NCI-H460 (cell line): ENCODE results near the gene CYS1. TPM values are rescaled to one million over a fixed set of nuclear protein-coding genes. Genes with fewer than 3 reads are reported as not detected.
"Not testable (repeated sequence)": the region's sequence is repeated elsewhere in the genome, so short reads cannot be mapped to it uniquely, and the experiment has no call there.

Source experiments
- DNase-seq: peaks from one replicate; pipeline ENCODE4 v3.0.0-alpha.2; 2016; ENCODE audit warnings: low read depth; ENCODE audit errors: extremely low read depth
- polyA plus RNA-seq: library from polyadenylated mRNA; depleted of rRNA; stranded (reverse); fragments of >200 nt; gene quantifications from 2 replicates; pipeline ENCODE4 v1.2.3, GENCODE V29; 2014; cell fraction: nucleus; rRNA removed
- total RNA-seq: library from RNA; depleted of rRNA; stranded (reverse); fragments of >200 nt; shearing (Covaris generic); gene quantifications from 2 replicates; pipeline ENCODE4 v1.2.3, GENCODE V29; 2014; rRNA removed

The CYS1 gene
- total RNA-seq = 0.14 and 0.22 TPM in 2 replicates
- polyA plus RNA-seq = 0.06 and 0.26 TPM in 2 replicates

DNA sequence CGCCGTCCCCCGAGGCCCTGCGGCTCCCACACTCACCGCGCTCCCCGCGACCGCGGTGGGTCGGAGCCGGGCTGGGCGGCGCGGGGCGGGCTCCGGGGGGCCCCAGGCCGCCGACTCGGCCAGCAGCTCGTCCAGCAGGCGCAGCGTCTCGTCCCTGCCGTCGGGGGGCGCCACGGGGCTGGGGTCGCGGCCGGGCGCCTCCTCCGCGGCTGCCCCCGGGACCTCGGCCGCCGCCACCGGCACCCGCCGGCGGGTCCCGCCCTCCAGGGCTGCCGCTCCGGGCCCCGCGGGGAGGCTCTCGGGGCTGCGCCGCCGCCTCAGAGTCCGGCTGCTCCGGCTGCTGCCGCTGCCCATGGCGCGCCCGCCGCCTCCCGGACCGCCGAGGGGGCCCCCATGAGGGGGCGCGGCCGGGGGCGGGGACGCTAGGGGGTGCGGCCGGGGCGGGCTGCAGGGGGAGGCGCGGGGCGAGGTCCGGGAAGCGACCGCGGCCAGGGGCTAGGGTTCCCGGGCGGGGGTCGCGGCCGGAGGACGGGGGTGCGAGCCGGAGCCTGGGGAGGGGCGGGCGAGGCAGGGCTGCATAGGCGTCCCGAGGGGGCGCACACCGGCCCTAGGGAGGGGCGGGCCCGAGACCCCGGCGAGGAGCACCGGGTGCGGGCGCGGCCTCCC, at the start of gene CYS1:
CYS1 (minus strand) TSS at position 542 of the 666 bp plus-strand sequence; CDS start at position 354, 188 bp downstream.
- DNase-seq = peak; percentile 11

DNA sequence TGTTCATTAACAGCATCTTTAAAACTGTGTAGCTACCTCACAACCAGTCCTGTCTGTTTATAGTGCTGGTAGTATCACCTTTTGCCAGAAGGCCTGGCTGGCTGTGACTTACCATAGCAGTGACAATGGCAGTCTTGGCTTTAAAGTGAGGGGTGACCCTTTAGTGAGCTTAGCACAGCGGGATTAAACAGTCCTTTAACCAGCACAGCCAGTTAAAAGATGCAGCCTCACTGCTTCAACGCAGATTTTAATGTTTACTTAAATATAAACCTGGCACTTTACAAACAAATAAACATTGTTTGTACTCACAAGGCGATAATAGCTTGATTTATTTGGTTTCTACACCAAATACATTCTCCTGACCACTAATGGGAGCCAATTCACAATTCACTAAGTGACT, 49.3 kb upstream of the CYS1 start:
- DNase-seq = no peak

- no peak for DNase-seq
Observed at GRCh38 chr2:10128420-10128819, 48.2 kb upstream of the CYS1 start.

DNA sequence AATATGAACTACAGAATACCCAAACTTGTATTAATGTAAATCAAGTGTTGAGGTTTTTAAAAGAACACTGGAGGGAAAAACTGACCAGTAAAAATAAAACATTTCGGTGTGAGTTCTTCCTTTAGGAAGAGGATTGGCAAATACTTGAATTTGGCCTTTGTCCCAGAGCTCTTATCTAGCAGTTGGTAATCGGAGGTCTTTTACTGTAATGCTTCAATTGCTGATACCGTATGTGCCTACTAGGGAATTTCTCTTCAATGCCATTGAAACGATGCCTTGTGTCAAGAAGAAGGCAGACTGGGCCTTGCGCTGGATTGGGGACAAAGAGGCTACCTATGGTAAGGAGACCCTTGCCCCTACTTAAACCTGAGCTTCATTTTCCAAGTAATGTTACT, 46.4 kb upstream of the CYS1 start:
- DNase-seq = no peak

DNA sequence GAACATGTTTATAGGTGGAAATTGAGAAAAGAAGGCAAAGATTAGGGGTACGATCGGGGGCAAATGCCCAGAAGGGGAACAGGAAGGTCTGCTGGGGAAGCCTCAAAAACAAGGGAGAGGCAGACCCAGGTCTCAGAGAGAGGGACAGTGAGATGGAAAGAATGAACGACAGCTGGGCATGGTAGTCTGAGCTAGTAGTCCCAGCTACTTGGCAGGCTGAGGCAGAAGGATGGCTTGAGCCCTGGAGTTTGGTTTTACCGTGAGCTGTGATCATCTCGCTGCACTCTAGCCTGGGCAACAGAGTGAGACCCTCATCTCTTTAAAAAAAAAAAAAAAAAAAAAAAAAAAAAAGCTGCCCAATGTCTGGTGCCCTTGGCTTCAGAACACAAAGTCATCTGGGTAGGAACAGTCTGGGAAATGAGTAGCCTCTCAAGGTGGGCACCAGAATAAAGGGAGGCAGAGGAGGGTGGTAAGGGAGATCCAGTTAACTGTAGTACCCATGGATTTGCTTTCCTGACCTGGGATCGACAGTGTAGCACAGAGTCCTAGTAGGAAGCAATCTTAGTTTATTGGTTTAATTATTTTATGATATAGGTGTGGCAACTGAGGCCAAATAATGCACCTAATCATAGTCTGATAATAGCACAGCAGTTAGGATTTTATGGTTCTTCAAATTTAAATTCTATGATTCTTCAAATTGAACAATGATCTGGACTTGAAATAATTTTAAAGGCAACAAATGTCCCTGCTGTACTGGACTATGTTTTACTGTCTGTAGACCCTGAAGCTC, 45.8 kb upstream of the CYS1 start:
- DNase-seq = no peak

DNA sequence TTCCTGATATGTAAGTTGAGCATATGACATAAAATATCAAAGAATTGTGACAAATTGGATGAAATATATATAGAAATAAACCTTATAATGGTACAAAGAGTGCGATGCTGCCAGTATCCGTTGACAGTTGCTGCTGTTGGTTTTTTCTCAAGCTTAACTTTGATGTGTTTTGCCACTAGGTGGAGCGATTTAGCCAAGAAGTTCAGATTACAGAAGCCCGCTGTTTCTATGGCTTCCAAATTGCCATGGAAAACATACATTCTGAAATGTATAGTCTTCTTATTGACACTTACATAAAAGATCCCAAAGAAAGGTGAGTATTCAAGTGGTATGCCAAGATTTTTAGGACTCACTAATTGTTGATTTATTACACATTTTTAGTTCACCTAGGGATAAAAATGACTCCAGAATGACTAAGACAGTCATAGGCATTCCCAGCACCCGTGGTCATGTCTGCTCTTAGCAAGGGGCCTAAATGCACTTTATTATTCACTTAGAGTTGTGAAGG, 44.4 kb upstream of the CYS1 start:
- peak; percentile 76 for DNase-seq

DNA sequence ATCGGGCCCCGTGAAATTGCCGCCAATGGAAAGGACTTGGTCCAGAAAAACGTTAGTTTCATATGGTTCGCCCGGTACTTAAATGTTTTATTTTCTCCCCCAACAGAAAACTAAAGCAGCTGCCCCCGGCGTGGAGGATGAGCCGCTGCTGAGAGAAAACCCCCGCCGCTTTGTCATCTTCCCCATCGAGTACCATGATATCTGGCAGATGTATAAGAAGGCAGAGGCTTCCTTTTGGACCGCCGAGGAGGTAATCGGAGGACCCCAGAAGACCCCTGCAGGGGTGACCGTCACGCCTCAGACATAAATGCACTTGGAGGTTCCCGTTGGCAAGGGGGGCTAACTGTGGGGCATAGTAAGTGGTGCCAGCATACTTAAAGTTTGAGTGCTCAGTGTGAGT, 43.1 kb upstream of the CYS1 start:
- no peak for DNase-seq

- DNase-seq = peak; percentile 95
Observed at GRCh38 chr2:10122500-10123280, 42.5 kb upstream of the CYS1 start, which contains the start of gene RRM2. Gene RRM2, plus strand, starts transcription at chr2:10122739. Its CDS starts 60 bp downstream, at chr2:10122799.

- DNase-seq = no peak
Observed at GRCh38 chr2:10120877-10121574, 40.8 kb upstream of the CYS1 start.

GRCh38 chr2:10120158-10120876, 40.1 kb upstream of the CYS1 start:
- DNase-seq = peak; percentile 96

DNA sequence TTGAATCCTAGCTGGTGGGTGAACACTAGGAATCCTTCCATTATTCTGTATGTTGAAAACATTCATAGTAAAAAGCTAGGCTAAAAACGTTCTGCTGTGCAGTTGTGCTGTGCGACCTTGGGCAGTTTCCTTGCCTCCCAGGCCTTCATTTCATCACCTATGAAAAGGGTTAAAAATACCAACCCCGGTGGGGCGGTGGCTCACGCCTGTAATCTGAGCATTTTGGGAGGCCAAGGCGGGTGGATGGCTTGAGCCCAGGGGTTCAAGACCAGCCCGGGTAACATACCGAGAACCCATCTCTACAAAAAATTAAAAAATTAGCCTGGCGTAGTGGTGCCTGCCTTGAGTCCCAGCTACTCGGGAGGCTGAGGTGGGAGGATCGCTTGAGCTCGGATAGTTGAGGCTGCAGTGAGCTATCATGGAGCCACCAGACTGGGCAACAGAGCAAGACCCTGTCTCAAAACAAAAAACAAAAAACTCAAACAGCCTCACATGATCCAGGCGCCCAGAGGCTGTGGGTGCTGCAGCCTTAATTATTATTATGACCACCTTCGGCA, 39.5 kb upstream of the CYS1 start:
- DNase-seq = no peak

GRCh38 chr2:10119027-10119325, 38.8 kb upstream of the CYS1 start:
- no peak for DNase-seq

DNA sequence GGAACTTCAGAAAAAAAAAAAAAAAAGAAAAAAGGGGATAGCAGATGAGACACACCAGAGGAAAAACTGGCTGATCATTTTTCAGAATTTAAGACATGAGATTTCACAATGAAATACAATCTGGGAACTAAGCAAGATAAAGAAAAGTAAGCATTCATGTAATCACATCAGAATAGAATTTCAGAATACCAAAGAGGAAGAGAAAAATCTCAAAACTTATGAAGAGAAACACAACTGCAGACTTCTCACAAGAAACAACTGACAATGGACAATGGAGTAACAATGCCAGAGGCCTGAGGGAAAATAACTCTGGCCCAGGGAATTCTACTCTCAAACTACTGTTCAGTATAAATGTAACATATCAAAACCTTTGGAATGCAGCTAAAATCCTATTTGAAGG, 29.1 kb upstream of the CYS1 start:
- DNase-seq = no peak

DNA sequence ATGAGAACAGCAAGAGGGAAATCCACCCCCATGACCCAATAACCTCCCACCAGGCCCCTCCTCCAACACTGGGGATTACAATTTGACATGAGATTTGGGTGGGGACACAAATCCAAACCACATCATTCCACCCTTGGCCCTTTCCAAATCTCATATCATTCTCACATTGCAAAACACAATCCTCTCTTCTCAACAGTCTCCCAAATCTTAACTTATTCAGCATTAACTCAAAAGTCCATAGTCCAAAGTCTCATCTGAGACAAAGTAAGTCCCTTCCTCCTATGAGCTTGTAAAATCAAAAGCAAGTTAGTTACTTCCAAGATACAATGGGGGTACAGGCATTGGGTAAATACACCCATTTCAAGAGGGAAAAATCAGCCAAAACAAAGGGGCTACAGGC, 24.7 kb upstream of the CYS1 start:
- not testable (repeated sequence) for DNase-seq

DNA sequence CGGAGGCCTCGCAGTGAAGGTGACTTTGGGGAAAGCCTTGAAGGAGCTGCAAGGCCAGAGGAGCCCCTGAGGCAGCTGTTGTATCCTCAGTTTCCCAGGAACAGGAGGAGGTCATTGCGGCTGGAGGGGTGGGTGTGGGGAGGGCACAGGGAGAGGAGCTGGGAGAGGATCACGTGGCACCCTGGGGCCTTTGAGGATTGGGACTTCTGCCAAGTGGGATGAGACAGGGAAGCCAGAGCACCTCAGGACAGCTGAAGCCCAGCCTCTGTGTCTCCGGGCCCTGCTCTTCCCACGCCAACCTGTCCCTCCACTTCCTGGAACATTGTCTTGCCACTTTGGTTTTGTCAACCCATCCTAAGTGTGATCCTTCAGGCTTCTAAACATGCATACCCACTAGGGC, 23.0 kb upstream of the CYS1 start:
- no peak for DNase-seq

DNA sequence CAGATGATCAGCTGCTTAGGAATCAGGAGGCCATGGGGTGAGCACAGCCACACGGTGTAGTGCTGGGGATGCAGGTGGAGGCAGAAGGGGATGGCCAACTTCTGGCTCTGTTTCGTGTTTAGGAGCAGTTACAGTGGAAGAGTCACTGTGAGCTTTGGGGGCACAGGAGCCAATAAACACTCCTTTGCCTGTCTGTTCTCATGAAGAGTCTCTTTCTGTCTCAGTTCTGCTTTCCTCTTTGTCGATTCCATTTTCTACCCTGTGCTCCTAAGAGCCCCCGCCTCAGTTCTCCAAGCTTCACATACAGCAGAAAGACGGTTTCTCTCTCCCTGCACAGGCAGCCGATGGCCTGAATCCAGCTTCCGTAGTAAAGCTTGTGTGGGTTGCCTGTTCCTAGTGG, 21.3 kb upstream of the CYS1 start:
- DNase-seq = no peak

- DNase-seq = peak; percentile 61
Observed at GRCh38 chr2:10097352-10098148, 17.3 kb upstream of the CYS1 start.

DNA sequence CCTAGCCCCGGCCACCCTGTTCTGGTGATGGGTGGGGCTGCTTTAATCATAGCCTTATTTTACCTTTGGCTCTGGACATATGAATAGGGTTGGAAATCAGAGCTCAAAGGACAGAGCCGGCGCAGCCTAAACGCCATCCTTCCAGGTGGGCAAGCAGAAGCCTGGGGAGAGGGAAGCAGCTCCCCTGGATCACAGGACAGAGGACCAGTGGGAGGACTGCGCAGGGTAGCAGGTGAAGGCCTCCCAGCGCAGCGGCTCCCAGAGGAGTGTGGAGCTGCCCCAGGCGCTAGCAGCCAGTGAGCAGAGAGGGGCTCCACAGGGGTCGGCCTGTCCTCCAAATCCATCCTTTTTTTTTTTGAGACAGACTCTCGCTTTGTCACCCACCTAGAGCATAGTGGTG, 16.4 kb upstream of the CYS1 start:
- DNase-seq = no peak

DNA sequence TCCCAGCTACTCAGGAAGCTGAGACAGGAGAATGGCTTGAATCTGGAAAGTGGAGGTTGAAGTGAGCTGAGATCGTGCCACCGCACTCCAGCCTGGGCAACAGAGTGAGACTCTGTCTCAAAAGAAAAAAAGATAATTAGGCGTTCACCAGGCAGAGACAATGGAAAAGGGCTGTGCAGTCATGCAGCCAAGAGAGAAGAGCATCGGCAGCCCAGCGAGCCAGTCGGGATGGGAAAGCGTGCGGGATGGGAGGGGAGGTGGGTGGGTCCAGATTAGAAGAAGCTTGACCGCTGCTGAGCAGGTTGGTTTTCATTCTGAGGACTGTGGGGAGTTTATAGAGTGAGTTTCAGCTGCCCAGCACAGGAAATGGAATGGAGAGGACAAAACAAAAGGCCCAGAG, 15.0 kb upstream of the CYS1 start:
- DNase-seq = no peak
